Testis (tissue), 2 donors: ENCODE measurements around the gene RNF31.

Source experiments
- CTCF ChIP-seq, 3 experiments: fragments of 450-650 bp in 2 of 3; fragments of 200-600 bp in 1 of 3; sonication (generic) in 1 of 3; IDR thresholded peaks; one replicate each; pipeline ENCODE4 v1.5.1; 2016 to 2019; ENCODE audit warnings: antibody characterized with exemption in 3 of 3, mild to moderate bottlenecking in 2 of 3, moderate library complexity in 1 of 3
- POLR2A ChIP-seq: fragments of 450-650 bp; IDR thresholded peaks from one replicate; pipeline ENCODE4 v1.6.1; 2017; ENCODE audit warnings: antibody characterized with exemption, mild to moderate bottlenecking, moderate library complexity

GRCh38 chr14:24122898-24123297, 24.4 kb upstream of the RNF31 start:
- TF ChIP-seq POLR2A (no peak), CTCF (IDR thresholded peaks at IDR 0.05) (no peak)
